K562 (cell line): ENCODE data around the gene HOXB8. TPM values are rescaled to one million over a fixed set of nuclear protein-coding genes. Genes with fewer than 3 reads are reported as not detected.

ENCODE experiments used
- CHD1 ChIP-seq: fragments of 200-600 bp; sonication (generic); IDR thresholded peaks from one replicate; pipeline ENCODE4 v1.6.1; 2012; ENCODE audit warnings: mild to moderate bottlenecking, moderate library complexity, low read length, inconsistent platforms
- E2F8 ChIP-seq: fragments of 450-650 bp; IDR thresholded peaks from 2 replicates; pipeline ENCODE4 v1.7.1; 2018; ENCODE audit warnings: mild to moderate bottlenecking, low read depth; ENCODE audit not compliant: partially characterized antibody
- FOXM1 ChIP-seq, 2 experiments: fragments of 450-650 bp in 1 of 2; sonication (generic) in 1 of 2; formaldehyde crosslinking in 1 of 2; IDR thresholded peaks; 2 replicates each; pipeline versions ENCODE4 v1.6.1 to v1.9.0; 2017 to 2022; ENCODE audit warnings: low read depth in 2 of 2, mild to moderate bottlenecking in 2 of 2, missing genetic modification reagents in 1 of 2, moderate library complexity in 1 of 2
- HCFC1 ChIP-seq: IDR thresholded peaks from 2 replicates; pipeline ENCODE4 v1.6.1; 2012; ENCODE audit warnings: low read depth, low read length, improper control_type of control experiment
- HNRNPUL1 ChIP-seq: fragments of 200-400 bp; formaldehyde crosslinking; IDR thresholded peaks from 2 replicates; pipeline ENCODE4 v1.6.1; 2017; ENCODE audit warnings: low read length
- KAT8 ChIP-seq: fragments of 450-650 bp; IDR thresholded peaks from 2 replicates; pipeline ENCODE4 v1.6.1; 2016; ENCODE audit warnings: low read depth, mild to moderate bottlenecking
- MNT ChIP-seq, 2 experiments: fragments of 450-650 bp; conservative IDR thresholded peaks; 2 replicates each; pipeline ENCODE4 v1.6.1; 2017; ENCODE audit warnings: mild to moderate bottlenecking in 2 of 2, moderate library complexity in 2 of 2
- SETDB1 ChIP-seq: IDR thresholded peaks from one replicate; pipeline ENCODE4 v1.6.1; 2012; ENCODE audit warnings: low read length, control low read depth, inconsistent platforms
- ZNF695 ChIP-seq: fragments of 450-650 bp; formaldehyde crosslinking; IDR thresholded peaks from 2 replicates; pipeline ENCODE4 v1.4.0; 2020; ENCODE audit warnings: mild to moderate bottlenecking, moderate library complexity
- polyA plus RNA-seq, 8 experiments: library from polyadenylated mRNA; depleted of rRNA in 4 of 8; stranded (reverse) in 5 of 8; unstranded in 3 of 8; fragments of >200 nt; fragmentation: Nextera tagmentation in 2 of 8; fragmentation: Illumina TruSeq in 1 of 8; extraction: Ambion mirVana in 2 of 8; extraction: Trizol in 1 of 8; gene quantifications; 2 replicates each; pipeline versions ENCODE4 v1.2.1 to v1.2.3, GENCODE V29; 2011 to 2014; ENCODE audit warnings: inconsistent platforms in 1 of 8, missing spikeins in 1 of 8
- total RNA-seq, 7 experiments: library from RNA; depleted of rRNA in 6 of 7; stranded (reverse); fragments of >200 nt in 6 of 7; fragmentation: Illumina TruSeq in 2 of 7; extraction: Trizol in 2 of 7; gene quantifications; 2 replicates each; pipeline versions ENCODE4 v1.2.1 to v1.2.3, GENCODE V29; 2011 to 2021; ENCODE audit warnings: low replicate concordance in 1 of 7
- TF ChIP-seq, protein P1 (sequence below), 2 experiments: fragments of 450-650 bp; IDR thresholded peaks; 2 replicates each; pipeline ENCODE4 v1.6.1; 2016
- TF ChIP-seq, protein P2 (sequence below): fragments of 250-450 bp; sonication (Bioruptor Pico); IDR thresholded peaks from 2 replicates; pipeline ENCODE4 v1.8.0; 2021; ENCODE audit warnings: moderate library complexity, mild to moderate bottlenecking, inconsistent platforms
- TF ChIP-seq, protein P3 (sequence below): fragments of 450-650 bp; IDR thresholded peaks from 2 replicates; pipeline ENCODE4 v1.6.1; 2016; ENCODE audit warnings: low read depth

Gene HOXB8
- total and polyA plus RNA-seq, 9 of the 15 experiments (the other 6 are each of a cell fraction or from before 2014, with no cell fraction given), result 0.52 to 23.8 (median 3.6) TPM

- no peak for TF ChIP-seq KAT8
- TF ChIP-seq, protein P1, sequence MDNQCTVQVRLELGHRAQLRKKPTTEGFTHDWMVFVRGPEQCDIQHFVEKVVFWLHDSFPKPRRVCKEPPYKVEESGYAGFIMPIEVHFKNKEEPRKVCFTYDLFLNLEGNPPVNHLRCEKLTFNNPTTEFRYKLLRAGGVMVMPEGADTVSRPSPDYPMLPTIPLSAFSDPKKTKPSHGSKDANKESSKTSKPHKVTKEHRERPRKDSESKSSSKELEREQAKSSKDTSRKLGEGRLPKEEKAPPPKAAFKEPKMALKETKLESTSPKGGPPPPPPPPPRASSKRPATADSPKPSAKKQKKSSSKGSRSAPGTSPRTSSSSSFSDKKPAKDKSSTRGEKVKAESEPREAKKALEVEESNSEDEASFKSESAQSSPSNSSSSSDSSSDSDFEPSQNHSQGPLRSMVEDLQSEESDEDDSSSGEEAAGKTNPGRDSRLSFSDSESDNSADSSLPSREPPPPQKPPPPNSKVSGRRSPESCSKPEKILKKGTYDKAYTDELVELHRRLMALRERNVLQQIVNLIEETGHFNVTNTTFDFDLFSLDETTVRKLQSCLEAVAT (IDR thresholded peaks at IDR 0.05), result peak; percentile 74 to 82
- TF ChIP-seq HCFC1, result no peak
- no peak for TF ChIP-seq E2F8
- no peak for TF ChIP-seq ZNF695 (CRISPR knock-in tag)
- TF ChIP-seq, protein P2, sequence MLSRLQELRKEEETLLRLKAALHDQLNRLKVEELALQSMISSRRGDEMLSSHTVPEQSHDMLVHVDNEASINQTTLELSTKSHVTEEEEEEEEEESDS (CRISPR knock-in tag), result no peak
- no peak for TF ChIP-seq HNRNPUL1
- peak; percentile 68 for TF ChIP-seq CHD1
- no peak for TF ChIP-seq MNT (conservative IDR thresholded peaks at IDR 0.05)
- TF ChIP-seq, protein P3, sequence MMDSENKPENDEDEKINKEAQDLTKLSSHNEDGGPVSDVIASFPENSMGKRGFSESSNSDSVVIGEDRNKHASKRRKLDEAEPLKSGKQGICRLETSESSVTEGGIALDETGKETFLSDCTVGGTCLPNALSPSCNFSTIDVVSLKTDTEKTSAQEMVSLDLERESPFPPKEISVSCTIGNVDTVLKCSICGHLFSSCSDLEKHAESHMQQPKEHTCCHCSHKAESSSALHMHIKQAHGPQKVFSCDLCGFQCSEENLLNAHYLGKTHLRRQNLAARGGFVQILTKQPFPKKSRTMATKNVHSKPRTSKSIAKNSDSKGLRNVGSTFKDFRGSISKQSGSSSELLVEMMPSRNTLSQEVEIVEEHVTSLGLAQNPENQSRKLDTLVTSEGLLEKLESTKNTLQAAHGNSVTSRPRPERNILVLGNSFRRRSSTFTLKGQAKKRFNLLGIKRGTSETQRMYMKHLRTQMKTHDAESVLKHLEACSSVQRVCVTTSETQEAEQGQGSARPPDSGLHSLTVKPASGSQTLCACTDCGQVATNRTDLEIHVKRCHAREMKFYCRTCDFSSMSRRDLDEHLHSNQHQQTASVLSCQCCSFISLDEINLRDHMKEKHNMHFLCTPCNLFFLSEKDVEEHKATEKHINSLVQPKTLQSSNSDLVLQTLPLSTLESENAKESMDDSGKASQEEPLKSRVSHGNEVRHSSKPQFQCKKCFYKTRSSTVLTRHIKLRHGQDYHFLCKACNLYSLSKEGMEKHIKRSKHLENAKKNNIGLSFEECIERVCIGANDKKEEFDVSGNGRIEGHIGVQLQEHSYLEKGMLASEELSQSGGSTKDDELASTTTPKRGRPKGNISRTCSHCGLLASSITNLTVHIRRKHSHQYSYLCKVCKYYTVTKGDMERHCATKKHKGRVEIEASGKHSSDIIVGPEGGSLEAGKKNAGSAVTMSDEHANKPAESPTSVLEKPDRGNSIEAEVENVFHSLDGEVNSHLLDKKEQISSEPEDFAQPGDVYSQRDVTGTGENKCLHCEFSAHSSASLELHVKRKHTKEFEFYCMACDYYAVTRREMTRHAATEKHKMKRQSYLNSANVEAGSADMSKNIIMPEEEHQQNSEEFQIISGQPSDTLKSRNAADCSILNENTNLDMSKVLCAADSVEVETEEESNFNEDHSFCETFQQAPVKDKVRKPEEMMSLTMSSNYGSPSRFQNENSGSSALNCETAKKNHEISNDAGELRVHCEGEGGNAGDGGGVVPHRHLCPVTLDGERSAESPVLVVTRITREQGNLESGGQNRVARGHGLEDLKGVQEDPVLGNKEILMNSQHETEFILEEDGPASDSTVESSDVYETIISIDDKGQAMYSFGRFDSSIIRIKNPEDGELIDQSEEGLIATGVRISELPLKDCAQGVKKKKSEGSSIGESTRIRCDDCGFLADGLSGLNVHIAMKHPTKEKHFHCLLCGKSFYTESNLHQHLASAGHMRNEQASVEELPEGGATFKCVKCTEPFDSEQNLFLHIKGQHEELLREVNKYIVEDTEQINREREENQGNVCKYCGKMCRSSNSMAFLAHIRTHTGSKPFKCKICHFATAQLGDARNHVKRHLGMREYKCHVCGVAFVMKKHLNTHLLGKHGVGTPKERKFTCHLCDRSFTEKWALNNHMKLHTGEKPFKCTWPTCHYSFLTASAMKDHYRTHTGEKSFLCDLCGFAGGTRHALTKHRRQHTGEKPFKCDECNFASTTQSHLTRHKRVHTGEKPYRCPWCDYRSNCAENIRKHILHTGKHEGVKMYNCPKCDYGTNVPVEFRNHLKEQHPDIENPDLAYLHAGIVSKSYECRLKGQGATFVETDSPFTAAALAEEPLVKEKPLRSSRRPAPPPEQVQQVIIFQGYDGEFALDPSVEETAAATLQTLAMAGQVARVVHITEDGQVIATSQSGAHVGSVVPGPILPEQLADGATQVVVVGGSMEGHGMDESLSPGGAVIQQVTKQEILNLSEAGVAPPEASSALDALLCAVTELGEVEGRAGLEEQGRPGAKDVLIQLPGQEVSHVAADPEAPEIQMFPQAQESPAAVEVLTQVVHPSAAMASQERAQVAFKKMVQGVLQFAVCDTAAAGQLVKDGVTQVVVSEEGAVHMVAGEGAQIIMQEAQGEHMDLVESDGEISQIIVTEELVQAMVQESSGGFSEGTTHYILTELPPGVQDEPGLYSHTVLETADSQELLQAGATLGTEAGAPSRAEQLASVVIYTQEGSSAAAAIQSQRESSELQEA, result no peak
- no peak for TF ChIP-seq SETDB1
- no peak for TF ChIP-seq FOXM1 (IDR thresholded peaks at IDR 0.05; ENCODE audit: low read depth)
- 0 out of 2 replicates have a peak, but pooled peaks have one; percentile 42 for TF ChIP-seq FOXM1 (CRISPR knock-in tag; IDR thresholded peaks at IDR 0.05; ENCODE audit: low read depth)
Observed at GRCh38 chr17:48628649-48629410, 13.7 kb upstream of the HOXB8 start (continued).
